ENCODE results near the gene ZBTB7C. TPM values are rescaled to one million over a fixed set of nuclear protein-coding genes. Genes with fewer than 3 reads are reported as not detected.

Gene ZBTB7C
- total and polyA plus RNA-seq, 2 of the 8 experiments (the other 6 are each of a cell fraction or from before 2014, with no cell fraction given), result 0.15 to 0.45 TPM

DNA sequence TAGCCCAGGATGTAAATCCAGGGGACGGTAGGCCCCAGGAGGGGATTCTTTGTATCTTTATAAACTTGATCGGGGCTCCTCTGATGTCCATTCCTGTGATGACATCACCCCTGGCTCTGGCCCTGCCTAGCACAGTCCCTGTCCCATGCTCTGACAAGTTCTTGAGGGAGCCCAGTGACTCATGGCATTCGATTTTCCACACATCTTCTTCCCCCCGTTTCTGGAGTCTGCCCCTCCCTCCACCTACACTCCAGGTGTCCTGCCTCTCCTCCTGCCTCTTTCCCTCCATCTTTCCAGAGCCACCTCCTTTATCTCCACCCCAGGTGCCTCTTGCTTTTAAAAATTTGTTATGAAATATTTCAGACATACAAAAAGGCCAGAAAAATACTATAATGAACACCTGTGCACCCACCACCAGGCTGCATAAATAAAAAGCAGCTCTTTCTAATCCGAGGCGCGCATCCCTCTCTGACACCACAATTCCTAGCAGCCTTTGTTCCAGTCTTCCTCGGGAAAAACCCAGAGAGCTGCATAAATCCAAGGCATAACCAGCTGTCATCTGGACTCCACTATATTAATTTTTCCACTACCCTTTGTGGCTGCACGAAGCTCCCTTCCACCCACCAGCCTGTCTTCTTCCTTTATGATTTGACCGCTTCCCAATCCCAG is 207.7 kb downstream of the ZBTB7C start (continued):
- TF ChIP-seq CBX5 (IDR thresholded peaks at IDR 0.05; ENCODE audit: low read depth, low read length) (no peak), CHD1 (IDR thresholded peaks at IDR 0.05; ENCODE audit: low read depth, low read length) (no peak), SP1 (IDR thresholded peaks at IDR 0.05; ENCODE audit: low read depth, low read length) (no peak)
- TF ChIP-seq, protein P1, sequence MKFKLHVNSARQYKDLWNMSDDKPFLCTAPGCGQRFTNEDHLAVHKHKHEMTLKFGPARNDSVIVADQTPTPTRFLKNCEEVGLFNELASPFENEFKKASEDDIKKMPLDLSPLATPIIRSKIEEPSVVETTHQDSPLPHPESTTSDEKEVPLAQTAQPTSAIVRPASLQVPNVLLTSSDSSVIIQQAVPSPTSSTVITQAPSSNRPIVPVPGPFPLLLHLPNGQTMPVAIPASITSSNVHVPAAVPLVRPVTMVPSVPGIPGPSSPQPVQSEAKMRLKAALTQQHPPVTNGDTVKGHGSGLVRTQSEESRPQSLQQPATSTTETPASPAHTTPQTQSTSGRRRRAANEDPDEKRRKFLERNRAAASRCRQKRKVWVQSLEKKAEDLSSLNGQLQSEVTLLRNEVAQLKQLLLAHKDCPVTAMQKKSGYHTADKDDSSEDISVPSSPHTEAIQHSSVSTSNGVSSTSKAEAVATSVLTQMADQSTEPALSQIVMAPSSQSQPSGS (IDR thresholded peaks at IDR 0.05; ENCODE audit: low read length), result no peak
